GM12864 (cell line): Measurements from ENCODE around the gene RNF2.

Experiments
- DNase-seq: peaks from one replicate; pipeline ENCODE4 v3.0.0-alpha.2; 2011; ENCODE audit warnings: low read depth
- H3K4me3 ChIP-seq: 2 replicates; pipeline ENCODE4 v1.5.1; 2011; ENCODE audit warnings: mild to moderate bottlenecking, low read depth, low read length, control low read depth
- CTCF ChIP-seq: IDR thresholded peaks from 2 replicates; pipeline ENCODE4 v1.5.1; 2011; ENCODE audit warnings: low read depth, mild to moderate bottlenecking, moderate library complexity, low read length, control low read depth, inconsistent platforms; ENCODE audit errors: missing control alignments

Gene RNF2

DNA sequence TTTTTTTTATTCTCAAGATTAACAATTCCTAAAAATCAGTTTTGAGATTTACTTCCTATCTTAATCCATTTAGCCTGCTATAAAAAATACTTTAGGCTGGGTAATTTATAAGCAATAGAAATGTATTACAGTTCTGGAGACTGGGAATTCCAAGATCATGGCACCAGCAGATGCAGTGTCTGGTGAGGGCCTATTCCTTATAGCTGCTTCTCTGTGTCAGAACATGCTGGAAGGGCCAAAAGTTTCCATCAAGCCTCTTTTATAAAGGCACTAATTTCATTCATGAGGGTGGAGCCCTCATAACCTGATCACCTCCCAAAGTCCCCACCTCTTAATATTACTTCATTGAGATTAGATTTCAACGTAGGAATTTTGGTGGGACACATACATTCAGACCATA lies 41.7 kb downstream of the RNF2 start:
- no peak for DNase-seq
- no peak overlapping the region for H3K4me3 ChIP-seq
- no peak for TF ChIP-seq CTCF

DNA sequence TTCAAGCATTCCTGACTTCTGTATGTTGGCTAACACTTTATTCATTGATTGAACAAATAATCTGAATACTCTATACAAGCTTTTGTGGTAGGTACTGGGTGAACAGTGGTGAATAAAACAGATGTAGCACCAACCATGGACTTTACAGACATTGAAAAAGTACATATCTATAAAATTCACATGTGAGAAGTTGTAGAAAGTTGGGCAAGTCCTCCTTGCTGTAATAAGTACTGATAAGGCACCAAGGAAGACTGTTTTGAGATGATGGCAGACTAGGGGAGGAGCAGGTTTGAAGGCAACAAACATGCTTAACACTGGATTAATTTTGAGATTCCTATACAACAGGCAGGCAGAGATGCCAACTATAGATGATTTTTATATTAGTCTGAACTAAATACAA lies 42.4 kb downstream of the RNF2 start:
- TF ChIP-seq CTCF, result no peak
- DNase-seq, result no peak
- no peak overlapping the region for H3K4me3 ChIP-seq

- no peak for TF ChIP-seq CTCF
- DNase-seq, result no peak
- no peak overlapping the region for H3K4me3 ChIP-seq
Measured at GRCh38 chr1:185091480-185091879, 46.1 kb downstream of the RNF2 start.

GRCh38 chr1:185094761-185095160 lies 49.4 kb downstream of the RNF2 start:
- DNase-seq, result no peak
- H3K4me3 ChIP-seq, result no peak overlapping the region
- TF ChIP-seq CTCF, result no peak

- no peak for DNase-seq
- TF ChIP-seq CTCF, result no peak
Measured at GRCh38 chr1:185096531-185096930, 51.2 kb downstream of the RNF2 start.

GRCh38 chr1:185104083-185104482 lies 58.7 kb downstream of the RNF2 start:
- H3K4me3 ChIP-seq, result no peak overlapping the region
- no peak for TF ChIP-seq CTCF

More at GRCh38 chr1:185096531-185096930, 51.2 kb downstream of the RNF2 start:
- H3K4me3 ChIP-seq, result no peak overlapping the region

DNA sequence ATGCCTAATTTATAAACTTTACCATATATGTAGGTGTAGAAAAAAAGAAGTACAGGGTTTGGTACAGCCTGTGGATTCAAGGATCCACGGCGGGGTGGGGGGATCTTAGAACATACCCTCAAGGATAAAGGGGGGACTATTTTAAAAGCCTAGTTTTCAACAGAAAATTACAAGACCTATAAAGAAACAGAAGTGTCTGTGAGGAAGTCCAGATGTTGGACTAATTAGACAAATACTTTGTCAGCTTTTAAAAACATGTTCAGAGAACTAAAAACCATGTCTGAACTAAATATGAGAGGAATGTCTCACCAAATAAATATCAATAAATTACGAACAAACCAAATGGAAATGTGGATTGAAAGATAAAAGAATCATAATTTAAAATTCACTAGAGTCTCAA lies 59.8 kb downstream of the RNF2 start:
- H3K4me3 ChIP-seq, result no peak overlapping the region
- DNase-seq, result no peak
- TF ChIP-seq CTCF, result no peak

More at GRCh38 chr1:185104083-185104482, 58.7 kb downstream of the RNF2 start:
- DNase-seq, result no peak
